ENCODE results near the gene INAFM1. TPM values are rescaled to one million over a fixed set of nuclear protein-coding genes. Genes with fewer than 3 reads are reported as not detected.

The INAFM1 gene
- total RNA-seq, 4 donors from 2014 or later = 12.5 to 17.4 (median 16.9) TPM

- DNase-seq (ENCODE audit: extremely low spot score) = no peak
- peak within 1 kb of the TSS; percentile 67 to 99 (median 86) for H3K4me3 ChIP-seq
- no CpG with 5 or more reads among the region's 43 CpGs for WGBS
- peak within 1 kb of the TSS; percentile 97 to 100 (median 98) for H3K27ac ChIP-seq (replicated peaks in 1 of 4)
- no peaks in the 10 kb centered on the region for H3K9me3 ChIP-seq
- H3K36me3 ChIP-seq = no peaks in the 10 kb centered on the region
- intact Hi-C loops (cut with DNase I) = no loop called here
- peaks cover 0 to 3% (median 0%) of the 10 kb centered on the region in 4 donors for H3K27me3 ChIP-seq
- TF ChIP-seq, protein P1, sequence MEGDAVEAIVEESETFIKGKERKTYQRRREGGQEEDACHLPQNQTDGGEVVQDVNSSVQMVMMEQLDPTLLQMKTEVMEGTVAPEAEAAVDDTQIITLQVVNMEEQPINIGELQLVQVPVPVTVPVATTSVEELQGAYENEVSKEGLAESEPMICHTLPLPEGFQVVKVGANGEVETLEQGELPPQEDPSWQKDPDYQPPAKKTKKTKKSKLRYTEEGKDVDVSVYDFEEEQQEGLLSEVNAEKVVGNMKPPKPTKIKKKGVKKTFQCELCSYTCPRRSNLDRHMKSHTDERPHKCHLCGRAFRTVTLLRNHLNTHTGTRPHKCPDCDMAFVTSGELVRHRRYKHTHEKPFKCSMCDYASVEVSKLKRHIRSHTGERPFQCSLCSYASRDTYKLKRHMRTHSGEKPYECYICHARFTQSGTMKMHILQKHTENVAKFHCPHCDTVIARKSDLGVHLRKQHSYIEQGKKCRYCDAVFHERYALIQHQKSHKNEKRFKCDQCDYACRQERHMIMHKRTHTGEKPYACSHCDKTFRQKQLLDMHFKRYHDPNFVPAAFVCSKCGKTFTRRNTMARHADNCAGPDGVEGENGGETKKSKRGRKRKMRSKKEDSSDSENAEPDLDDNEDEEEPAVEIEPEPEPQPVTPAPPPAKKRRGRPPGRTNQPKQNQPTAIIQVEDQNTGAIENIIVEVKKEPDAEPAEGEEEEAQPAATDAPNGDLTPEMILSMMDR (IDR thresholded peaks at IDR 0.05) = no peak
- TF ChIP-seq POLR2AphosphoS5 (IDR thresholded peaks at IDR 0.05) = no peak
- no peak for TF ChIP-seq EP300 (IDR thresholded peaks at IDR 0.05)
- TF ChIP-seq POLR2A (IDR thresholded peaks at IDR 0.05; ENCODE audit: low read depth) = no peak
- peaks cover 31 to 63% (median 60%) of the 10 kb centered on the region in 4 donors for H3K4me1 ChIP-seq
These were observed 43.8 kb upstream of the INAFM1 start, which contains the start of gene BBC3 for GRCh38 chr19:47230921-47231214. Gene BBC3 (minus strand): TSS chr19:47231199. CDS start chr19:47228431, 2,768 bp downstream.

DNA sequence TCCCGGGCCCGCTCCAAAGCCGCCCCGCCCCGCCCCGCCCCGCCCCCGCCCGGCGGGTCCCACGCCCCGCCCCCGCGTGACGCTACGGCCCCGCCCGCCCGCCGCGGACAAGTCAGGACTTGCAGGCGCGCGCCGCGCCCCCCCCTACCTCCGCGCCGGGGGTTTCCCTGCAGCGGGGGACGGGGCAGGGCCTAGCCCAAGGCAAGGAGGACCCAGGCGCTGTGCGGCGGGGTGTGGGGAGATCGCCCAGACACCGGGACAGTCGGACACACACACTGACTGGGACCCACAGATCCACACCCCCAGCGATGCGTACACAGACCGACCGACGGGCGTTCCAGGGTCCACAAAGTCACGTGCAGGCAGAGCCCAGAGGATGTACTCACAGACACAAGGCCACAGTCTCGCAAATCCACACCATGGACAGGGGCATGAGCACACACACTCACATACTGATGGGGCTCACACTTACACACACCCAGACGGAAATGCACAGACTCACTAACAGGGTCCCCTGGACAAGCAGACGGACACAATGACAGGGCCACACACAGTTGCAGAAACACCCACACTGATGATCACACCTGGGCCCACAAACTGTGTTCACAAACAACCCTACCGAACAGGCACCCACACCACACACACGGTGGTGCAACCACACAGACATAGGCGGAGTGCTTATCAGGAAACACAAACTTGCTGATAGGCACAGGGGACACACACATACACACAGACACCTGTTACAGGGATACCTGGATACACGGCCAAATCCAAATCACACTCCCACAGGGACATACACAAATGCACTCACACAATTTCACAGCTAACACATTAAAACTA is 43.2 kb upstream of the INAFM1 start:
- peaks cover 31 to 59% (median 58%) of the 10 kb centered on the region in 4 donors for H3K4me1 ChIP-seq
- intact Hi-C loops (cut with DNase I) = no loop called here

DNA sequence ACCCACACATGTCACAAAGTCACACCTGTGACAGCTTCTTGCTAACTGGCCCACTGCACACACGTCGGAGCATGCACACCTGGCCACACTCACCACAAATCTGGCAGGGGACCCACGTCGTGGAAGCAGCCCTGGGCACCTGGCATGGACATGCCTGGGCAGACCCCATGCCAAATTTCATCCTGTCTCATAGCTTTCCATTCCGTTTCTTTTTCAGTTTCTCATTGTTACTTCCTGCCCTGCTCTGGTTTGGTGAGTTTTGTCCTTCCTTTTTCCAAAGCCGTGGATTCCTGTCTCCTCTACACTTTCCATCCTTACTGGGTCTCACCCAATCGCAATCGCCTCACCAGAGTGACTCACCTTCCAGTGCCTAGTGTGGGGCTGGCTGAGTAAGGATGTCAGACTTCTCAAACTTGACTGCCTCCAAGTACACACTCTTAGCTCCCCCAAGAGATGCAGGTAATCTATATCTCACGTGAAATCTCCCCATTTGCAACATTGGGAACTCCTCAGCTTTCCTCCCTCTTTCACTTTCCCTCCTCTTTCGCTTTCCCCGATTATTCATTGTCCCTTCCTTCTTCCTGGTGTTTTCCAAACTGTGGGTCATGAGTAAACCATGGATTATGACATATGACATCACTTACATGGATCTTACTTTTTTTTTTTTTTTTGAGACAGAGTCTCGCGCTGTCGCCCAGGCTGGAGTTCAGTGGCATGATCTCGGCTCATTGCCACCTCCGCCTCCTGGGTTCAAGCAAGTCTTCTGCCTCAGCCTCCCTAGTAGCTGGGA is 42.1 kb upstream of the INAFM1 start:
- H3K4me3 ChIP-seq = peak overlapping the region in 1 of 4 donors; percentile 10
- TF ChIP-seq EP300 (IDR thresholded peaks at IDR 0.05) = no peak
- TF ChIP-seq, protein P1 (IDR thresholded peaks at IDR 0.05) = no peak
- TF ChIP-seq POLR2A (IDR thresholded peaks at IDR 0.05; ENCODE audit: low read depth) = no peak
- TF ChIP-seq POLR2AphosphoS5 (IDR thresholded peaks at IDR 0.05) = peak in 1 of 2 donors; percentile 15
- H3K9me3 ChIP-seq = no peaks in the 10 kb centered on the region
- no peaks in the 10 kb centered on the region for H3K36me3 ChIP-seq
- no peaks in the 10 kb centered on the region for H3K27me3 ChIP-seq
- WGBS = 50% methylated on average over 16 of the region's 16 CpGs
- intact Hi-C loops (cut with DNase I) = no loop called here
- H3K27ac ChIP-seq (replicated peaks in 1 of 4) = peak overlapping the region; percentile 97 to 100 (median 98)
- peaks cover 21 to 48% (median 46%) of the 10 kb centered on the region in 4 donors for H3K4me1 ChIP-seq
- no peak for DNase-seq (ENCODE audit: extremely low spot score)

More for the DNA sequence above, 43.2 kb upstream of the INAFM1 start:
- Histone ChIP-seq H3K9me3 (no peaks in the 10 kb centered on the region), H3K27ac (replicated peaks in 1 of 4) (peak overlapping the region; percentile 97 to 100 (median 98)), H3K27me3 (no peaks in the 10 kb centered on the region), H3K4me3 (peak overlapping the region; percentile 67 to 99 (median 86)), H3K36me3 (no peaks in the 10 kb centered on the region)
- TF ChIP-seq POLR2AphosphoS5 (IDR thresholded peaks at IDR 0.05) (peak; percentile 56 to 72), POLR2A (IDR thresholded peaks at IDR 0.05; ENCODE audit: low read depth) (no peak)
- WGBS = 30% methylated on average over 5 of the region's 51 CpGs
- peak; percentile 93 for DNase-seq (ENCODE audit: extremely low spot score)

DNA sequence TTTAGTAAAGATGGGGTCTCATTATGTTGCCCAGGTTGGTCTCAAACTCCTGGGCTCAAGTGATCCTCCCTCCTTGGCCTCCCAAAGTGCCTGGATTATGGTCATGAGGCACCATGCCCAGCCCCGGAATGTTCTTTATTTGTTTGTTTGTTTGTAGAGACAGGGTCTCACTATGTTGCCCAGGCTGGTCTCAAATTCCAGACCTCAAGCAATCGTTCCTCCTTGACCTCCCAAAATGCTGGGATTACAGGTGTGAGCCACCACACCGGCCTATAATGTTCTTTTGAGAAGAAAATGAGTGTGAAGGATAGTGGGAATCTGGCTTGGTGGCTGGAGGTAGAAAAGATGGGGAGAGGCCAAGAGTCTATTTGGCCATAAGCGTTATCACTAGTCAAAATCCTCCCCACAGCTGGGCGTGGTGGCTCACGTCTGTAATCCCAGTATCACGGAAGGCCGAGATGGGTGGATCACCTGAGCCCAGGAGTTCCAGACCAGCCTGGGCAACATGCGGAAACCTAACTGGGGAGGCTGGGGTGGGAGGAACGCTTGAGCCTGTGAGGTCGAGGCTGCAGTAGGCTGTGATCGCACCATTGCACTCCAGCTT is 38.5 kb upstream of the INAFM1 start:
- no peak for TF ChIP-seq POLR2A (IDR thresholded peaks at IDR 0.05; ENCODE audit: low read depth)
- 92% methylated on average over 12 of the region's 12 CpGs for WGBS
- no peak for DNase-seq (ENCODE audit: extremely low spot score)
- Histone ChIP-seq H3K4me3 (no peak overlapping the region), H3K9me3 (no peaks in the 10 kb centered on the region), H3K4me1 (peaks cover 26 to 41% (median 39%) of the 10 kb centered on the region in 4 donors), H3K27me3 (no peaks in the 10 kb centered on the region), H3K36me3 (no peaks in the 10 kb centered on the region), H3K27ac (replicated peaks in 1 of 4) (no peak overlapping the region)
- intact Hi-C loops (cut with DNase I) = no loop called here

GRCh38 chr19:47239152-47239551 is 35.5 kb upstream of the INAFM1 start:
- Histone ChIP-seq H3K4me3 (peak overlapping the region; percentile 46 to 58 (median 51)), H3K36me3 (no peaks in the 10 kb centered on the region), H3K4me1 (peaks cover 28 to 48% (median 43%) of the 10 kb centered on the region in 4 donors), H3K9me3 (no peaks in the 10 kb centered on the region), H3K27me3 (no peaks in the 10 kb centered on the region), H3K27ac (replicated peaks in 1 of 4) (peak overlapping the region in 3 of 4 donors; percentile 49 to 62 (median 57))
- TF ChIP-seq POLR2A (IDR thresholded peaks at IDR 0.05; ENCODE audit: low read depth) (no peak), POLR2AphosphoS5 (IDR thresholded peaks at IDR 0.05) (no peak), EP300 (IDR thresholded peaks at IDR 0.05) (no peak)
- TF ChIP-seq, protein P1 (IDR thresholded peaks at IDR 0.05) = no peak
- intact Hi-C loops (cut with DNase I) = no loop called here
- WGBS = 14% methylated on average over 10 of the region's 16 CpGs
- DNase-seq (ENCODE audit: extremely low spot score) = no peak
